ENCODE measurements around the gene HNRNPR. TPM values are rescaled to one million over a fixed set of nuclear protein-coding genes. Genes with fewer than 3 reads are reported as not detected.

The HNRNPR gene
- total and polyA plus RNA-seq, 9 of the 15 experiments (the other 6 are each of a cell fraction or from before 2014, with no cell fraction given), result 80.9 to 372 (median 301) TPM

DNA sequence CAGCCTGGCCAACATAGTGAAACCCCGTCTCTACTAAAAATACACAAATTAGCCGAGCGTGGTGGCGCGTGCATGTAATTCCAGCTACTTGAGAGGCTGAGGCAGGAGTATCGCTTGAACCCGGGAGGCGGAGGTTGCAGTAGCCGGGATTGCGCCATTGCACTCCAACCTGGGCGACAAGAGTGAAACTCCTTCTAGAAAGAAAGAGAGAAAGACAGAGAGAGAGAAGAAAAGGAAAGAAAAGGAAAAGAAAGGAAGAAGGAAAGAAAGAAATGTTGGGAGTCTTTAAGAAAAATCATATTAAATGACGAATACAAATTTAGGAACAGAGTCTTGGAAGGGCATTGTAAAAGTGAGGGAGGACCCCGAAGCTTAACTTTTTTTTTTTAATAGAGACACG, 1.8 kb upstream of the HNRNPR start:
- Histone ChIP-seq H3K9me1 (ENCODE audit: control insufficient read depth, insufficient read depth, low read length) (no peaks in the 10 kb centered on the region), H3K36me3 (ENCODE audit: control insufficient read depth, insufficient read depth, low read length) (peaks cover 10% of the 10 kb centered on the region), H3K9ac (ENCODE audit: insufficient read depth in 1 of 2, low read depth in 2 of 2, low read length in 2 of 2) (no peak overlapping the region), H3K27ac (ENCODE audit: extremely low read depth, low read depth, low read length) (no peak overlapping the region), H3K79me2 (ENCODE audit: control insufficient read depth, insufficient read depth, low read length) (peaks cover 32% of the 10 kb centered on the region), H3K27me3 (ENCODE audit: control insufficient read depth in 2 of 2, insufficient read depth in 2 of 2, low read length in 2 of 2) (no peaks in the 10 kb centered on the region), H3K4me3 (no peak overlapping the region), H4K20me1 (replicated peaks; ENCODE audit: control insufficient read depth, insufficient read depth, low read length) (peaks cover 18% of the 10 kb centered on the region), H2AFZ (ENCODE audit: low read depth, low read length) (peak overlapping the region; percentile 99), H3K4me2 (ENCODE audit: insufficient read depth, low read length) (no peak overlapping the region), H3K9me3 (replicated peaks; ENCODE audit: control insufficient read depth, insufficient read depth, low read depth, low read length) (no peaks in the 10 kb centered on the region; the same call in 1 of the 2 replicates), H3K4me1 (replicated peaks in 1 of 2; ENCODE audit: control insufficient read depth in 2 of 2, insufficient read depth in 2 of 2, low read length in 2 of 2) (peaks cover 12% of the 10 kb centered on the region in 2 experiments; a peak in 4 of 5 replicates)
- intact Hi-C loops (cut with micrococcal nuclease), result loop anchor here (10.0 kb wide), 1 partner anchor 189 kb away; the partner anchor contains the start of gene E2F2
- no TSS peak for BruUV-seq (replicated peaks)
- in situ Hi-C loops (cut with MboI), result no loop called here
- DNase-seq (ENCODE audit: extremely low read depth in 1 of 4, low spot score in 3 of 4), result no peak
- no peak for ATAC-seq
- POLR2A ChIA-PET, result interaction anchor here (1.3 to 3.1 kb wide), 6 partner anchors 10 to 63 kb away, joined by 3 to 35 read pairs (median 8); partner anchors contain the start of gene ZNF436
- CTCF ChIA-PET (ENCODE audit: low intra/inter-chr PET ratio), result no interaction called here
- TF ChIP-seq CBX3 (IDR thresholded peaks at IDR 0.05; ENCODE audit: borderline replicate concordance in 1 of 2, low read length in 2 of 2) (0 out of 3 replicates have a peak, but pooled peaks of 1 of the 2 experiments have one; percentile 11), E2F3 (CRISPR knock-in tag; IDR thresholded peaks at IDR 0.05) (no peak), POLR2H (tag; IDR thresholded peaks at IDR 0.05; ENCODE audit: low read depth) (no peak), CEBPB (tag; IDR thresholded peaks at IDR 0.05) (peak; percentile 40; the same call in 1 of the 2 replicates)
- TF ChIP-seq, protein P1, sequence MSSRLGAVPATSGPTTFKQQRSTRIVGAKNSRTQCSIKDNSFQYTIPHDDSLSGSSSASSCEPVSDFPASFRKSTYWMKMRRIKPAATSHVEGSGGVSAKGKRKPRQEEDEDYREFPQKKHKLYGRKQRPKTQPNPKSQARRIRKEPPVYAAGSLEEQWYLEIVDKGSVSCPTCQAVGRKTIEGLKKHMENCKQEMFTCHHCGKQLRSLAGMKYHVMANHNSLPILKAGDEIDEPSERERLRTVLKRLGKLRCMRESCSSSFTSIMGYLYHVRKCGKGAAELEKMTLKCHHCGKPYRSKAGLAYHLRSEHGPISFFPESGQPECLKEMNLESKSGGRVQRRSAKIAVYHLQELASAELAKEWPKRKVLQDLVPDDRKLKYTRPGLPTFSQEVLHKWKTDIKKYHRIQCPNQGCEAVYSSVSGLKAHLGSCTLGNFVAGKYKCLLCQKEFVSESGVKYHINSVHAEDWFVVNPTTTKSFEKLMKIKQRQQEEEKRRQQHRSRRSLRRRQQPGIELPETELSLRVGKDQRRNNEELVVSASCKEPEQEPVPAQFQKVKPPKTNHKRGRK (tag; IDR thresholded peaks at IDR 0.05), result peak; percentile 76
- 94% methylated on average over 14 of the region's 14 CpGs for WGBS (ENCODE audit: insufficient coverage, low coverage, missing lambda C conversion rate)
- FAIRE-seq, result no peak

Measured in K562 (cell line).